GM18873 (cell line): Measurements from ENCODE around the gene ZCCHC7.
"Not testable (repeated sequence)": the region's sequence is repeated elsewhere in the genome, so short reads cannot be mapped to it uniquely, and the experiment has no call there.

Experiments
- ATAC-seq: cut with Tn5 transposase; IDR thresholded peaks from one replicate; pipeline ENCODE4 v1.9.1; 2021; ENCODE audit warnings: mild to moderate bottlenecking, moderate library complexity, moderate number of reproducible peaks; ENCODE audit not compliant: unreplicated experiment, low FRiP score

ZCCHC7 gene

DNA sequence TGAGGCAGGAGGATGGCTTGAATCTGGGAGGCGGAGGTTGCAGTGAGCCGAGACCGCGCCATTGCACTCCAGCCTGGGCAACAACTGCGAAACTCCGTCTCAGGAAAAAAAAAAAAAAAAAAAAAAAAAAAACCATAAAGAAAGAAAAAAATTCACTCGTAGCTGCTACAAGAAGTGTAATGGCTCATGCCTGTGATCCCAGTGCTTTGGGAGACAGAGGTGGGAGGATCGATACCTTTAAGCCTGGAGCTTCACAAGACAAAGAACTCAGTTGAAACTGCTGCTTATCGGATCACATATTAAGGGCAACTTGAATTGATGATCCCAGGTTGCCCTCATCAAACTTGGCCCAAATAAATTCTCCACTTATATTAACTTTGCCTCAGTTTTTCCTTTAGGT is 1.0 kb upstream of the ZCCHC7 start:
- no peak for ATAC-seq

DNA sequence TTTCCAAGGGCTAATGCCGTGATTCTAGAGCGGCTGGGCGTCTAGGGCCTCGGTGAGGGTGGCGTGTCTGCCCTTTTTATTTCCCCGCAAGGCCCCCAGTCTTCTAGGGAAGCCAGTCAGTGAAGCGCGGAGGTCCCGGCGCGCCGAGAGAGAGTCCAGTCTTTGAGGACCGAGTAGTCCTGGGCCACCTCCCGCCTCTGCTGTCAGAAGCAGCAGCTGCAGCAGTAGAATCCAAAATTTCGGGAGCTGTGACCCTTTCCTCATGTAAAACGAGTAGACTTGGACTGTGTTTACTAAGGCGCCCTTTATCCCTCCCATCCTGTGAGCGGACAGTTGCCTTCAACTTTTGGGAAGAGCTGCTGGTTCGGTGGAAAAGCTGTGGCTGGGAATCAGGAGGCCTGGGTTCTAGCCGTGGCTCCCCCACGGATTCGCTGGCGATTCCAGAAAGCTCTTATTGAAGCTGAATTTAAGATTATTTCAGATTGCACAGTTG is 515 bp downstream of the ZCCHC7 start:
- peak; percentile 16 for ATAC-seq

DNA sequence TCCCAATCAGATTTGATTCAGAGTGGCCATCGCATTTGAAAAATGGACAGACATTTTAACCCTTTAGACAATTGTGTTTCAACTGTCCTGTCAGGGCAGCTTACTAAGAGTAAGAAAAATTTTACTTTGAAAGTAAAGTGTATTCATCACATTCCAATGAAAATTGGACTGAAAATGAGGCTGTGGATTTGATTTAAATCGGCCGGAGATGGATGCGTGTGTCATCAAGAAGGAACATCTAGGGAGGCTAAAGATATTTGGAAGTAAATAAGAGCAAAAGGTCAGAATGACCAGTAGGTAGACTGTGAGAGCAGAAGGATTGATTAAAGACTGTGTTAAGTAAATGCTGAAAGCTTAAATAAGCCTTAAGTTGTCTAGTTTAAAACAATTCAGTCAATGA is 1.5 kb downstream of the ZCCHC7 start:
- no peak for ATAC-seq

DNA sequence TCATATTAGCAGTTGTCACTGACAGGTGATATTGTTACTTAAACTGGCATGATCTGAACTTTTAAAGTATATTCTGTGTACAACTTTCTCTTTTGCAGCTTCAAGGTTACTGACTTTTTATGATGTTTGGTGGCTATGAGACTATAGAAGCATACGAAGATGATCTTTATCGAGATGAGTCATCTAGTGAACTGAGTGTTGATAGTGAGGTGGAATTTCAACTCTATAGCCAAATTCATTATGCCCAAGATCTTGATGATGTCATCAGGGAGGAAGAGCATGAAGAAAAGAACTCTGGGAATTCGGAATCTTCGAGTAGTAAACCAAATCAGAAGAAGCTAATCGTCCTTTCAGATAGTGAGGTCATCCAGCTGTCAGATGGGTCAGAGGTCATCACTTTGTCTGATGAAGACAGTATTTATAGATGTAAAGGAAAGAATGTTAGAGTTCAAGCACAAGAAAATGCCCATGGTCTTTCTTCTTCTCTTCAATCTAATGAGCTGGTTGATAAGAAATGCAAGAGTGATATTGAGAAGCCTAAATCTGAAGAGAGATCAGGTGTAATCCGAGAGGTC is 5.9 kb downstream of the ZCCHC7 start:
- no peak for ATAC-seq

DNA sequence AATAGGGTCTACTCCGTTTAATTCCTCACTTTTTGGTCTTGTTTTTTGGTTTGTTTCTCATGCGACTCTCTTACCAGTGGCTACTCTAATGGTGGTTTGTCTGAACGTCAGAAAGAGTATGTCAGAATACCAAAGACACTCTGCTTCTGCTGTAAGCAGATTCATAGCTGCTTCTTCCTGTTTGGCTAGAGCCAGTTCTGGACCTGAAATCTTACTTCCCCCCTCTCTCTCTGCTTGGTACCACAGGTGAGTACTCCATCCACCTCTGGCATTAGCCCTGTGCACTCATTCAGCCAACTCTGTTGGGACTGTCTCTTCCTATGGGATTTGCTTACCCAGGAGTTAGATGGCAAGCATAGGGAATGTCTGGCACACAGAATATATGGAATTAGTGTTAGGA is 6.6 kb downstream of the ZCCHC7 start:
- no peak for ATAC-seq

DNA sequence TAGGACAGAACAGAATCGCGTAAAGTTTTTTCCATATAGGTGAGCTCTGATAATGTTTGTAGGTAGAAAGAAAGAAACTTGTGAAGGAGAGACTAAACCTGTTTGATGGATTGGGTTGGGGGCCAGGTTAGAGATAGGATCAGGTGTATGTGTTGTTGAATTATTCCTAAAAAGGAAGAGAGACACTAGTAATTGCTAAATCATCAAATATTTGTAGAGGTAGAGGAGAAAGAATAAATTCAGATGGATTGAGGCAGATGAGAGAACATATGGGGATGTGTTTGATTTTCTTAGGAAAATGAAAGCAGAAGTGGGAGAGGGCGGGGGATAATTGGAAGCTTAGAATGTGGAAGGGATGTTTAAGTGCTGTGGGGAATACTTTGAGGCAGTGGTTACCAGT is 7.7 kb downstream of the ZCCHC7 start:
- no peak for ATAC-seq

DNA sequence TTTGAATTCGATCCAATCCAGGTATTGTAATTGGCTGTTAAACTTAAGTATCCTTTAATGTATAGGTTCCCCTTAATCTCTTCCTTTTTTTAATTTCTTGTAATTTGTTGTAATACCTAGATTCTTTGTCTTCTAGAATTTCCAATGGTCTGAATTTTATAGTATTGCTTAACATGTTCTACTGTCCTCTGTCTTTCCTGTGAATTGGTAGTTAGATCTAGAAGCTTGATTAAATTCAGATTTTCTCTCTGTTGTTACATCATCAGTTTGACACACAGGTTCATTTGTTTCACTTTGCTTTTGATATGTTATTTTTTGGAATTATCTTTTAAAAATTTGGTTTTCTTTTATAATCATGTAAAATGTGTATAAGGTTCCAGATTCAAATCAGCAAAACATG is 13.8 kb downstream of the ZCCHC7 start:
- ATAC-seq: no peak

DNA sequence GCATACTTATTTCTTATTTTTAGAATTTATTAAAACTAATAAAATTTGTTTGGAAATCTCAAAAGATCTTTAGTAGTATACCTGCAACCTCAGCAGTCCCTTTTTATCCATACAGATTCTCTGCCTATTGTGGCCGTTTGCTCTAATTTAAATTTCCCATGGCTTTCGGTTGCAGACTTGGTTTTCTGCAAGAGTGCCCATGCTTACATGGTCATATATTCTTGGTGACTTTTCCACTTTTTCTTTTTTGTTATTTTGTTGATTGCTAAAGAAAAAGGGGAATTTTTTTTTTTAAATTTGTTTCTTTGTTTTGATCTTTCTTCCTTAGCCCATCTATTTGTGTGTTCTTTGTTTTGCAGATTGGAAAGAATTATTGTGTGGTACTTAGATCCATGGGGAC is 20.6 kb downstream of the ZCCHC7 start:
- no peak for ATAC-seq

DNA sequence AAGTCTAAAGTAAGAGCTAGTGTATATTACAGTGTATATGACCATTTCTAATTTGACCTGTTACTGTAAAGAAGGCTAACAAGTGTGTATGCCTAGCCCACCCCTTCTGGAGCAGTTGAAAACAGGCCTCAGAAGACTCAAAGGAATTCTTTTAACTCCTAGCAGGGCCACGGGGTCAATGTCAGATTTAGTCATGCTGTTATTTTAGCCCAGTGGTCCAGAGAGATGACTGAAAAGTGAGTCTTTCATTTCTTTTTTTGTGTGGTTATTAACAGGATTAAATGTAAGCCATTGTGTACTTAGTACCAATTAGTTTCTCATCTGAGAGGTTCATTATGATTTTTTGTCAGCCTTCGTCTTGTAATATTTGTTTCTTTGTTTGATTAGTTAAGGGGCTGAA is 24.4 kb downstream of the ZCCHC7 start:
- peak; percentile 47 for ATAC-seq

DNA sequence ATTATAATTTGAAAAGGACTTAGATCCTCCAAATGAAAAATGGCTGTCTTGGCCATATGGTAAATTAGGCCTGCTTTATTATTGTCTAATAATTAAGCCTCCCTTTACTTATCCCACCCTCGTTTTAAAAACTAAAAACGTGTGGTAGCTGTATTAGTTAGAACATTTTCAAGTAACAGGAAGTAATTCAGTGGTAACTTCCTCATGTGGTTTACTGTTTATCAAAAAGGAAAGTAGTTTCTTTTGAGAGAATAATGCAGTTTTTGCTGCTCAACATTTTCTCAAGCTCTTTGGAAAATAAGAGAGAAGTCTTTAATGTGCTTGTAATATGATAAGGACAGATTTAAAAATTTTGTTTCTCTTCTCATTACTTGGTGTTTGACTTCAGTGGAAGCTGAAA is 26.0 kb downstream of the ZCCHC7 start:
- ATAC-seq: no peak

DNA sequence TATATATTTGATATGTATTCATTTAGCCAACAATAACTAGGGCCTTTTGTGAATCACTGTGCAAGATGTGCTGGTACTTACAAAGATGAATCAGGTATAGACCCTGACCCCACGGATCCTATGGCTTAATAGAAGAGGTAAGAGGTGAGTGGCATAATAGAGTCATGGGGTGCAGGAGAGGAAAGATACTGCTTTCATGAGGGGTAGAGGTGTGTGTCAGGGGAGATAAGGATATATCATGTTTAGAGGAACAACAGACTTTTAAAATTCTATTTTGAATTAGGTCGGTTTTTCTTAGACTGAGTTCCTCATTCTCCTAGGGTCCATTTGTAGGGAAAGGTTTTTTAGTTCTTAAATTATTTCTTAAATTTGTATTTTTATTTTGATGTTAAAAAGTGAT is 27.8 kb downstream of the ZCCHC7 start:
- ATAC-seq: no peak

DNA sequence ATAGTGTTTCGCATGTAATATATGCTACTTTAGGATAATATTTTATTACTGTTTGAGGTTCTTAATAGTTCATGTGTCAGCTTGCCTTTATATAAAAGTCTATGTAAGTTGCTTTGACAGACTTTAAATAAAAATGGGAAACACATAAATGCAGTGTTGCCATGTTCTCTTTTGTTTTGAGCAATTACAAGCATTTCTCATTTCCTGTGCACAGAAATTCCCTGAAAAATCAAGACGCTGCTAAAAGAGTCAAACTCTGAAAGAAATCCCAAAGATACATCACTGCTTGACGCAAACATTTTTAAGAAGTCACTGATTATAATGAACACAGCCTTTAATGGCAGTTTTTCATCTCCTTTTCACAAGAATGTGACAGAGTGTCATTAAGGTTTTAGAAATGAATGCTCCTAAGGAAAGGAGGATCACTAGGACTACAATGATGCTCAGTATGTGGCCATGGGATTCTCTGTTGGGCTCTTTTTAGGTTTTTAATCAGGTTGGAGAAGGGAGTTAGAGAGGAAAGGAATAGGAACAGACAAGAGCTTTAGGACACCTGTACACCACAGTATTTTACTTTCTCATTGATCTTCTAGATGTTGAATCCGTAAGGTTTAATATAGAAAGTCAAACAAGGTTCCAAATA is 29.4 kb downstream of the ZCCHC7 start:
- no peak for ATAC-seq

DNA sequence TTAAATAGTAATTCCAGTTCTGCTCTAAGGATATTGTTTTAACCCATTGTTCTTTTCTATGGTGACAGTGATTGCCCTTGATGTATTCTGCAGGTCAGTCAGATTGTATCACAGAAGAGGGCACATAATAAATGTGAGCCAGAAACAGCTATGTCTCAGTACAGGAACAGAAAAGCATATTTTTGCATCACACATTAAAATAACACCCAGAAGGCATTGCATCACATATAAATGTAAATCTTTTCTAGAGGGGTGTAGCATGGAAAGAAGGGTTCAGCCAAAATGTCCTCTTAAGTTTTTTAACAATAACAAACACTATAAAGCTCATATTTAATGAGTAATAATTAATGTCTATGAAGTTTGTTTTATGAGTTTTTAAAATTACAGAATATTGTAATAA is 30.0 kb downstream of the ZCCHC7 start:
- no peak for ATAC-seq

DNA sequence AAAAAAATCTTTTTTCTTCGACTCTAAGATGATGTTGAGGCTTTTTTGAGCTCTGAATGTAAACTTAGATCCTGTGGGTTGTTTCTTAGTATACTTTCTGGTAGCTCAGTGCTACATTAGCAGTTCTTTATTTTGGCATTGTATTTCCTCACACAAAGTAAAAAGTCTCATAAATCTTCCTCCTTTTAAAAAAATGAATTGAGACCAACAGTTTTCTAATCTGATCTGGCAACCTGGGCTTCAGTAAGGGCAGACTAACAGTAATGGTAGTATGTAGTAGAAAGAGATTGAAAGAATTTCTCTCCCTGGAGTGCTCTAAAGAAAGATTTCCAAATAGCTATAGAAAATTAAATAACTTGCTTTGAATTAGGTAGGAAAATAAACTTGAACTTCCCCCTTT is 31.4 kb downstream of the ZCCHC7 start:
- no peak for ATAC-seq

DNA sequence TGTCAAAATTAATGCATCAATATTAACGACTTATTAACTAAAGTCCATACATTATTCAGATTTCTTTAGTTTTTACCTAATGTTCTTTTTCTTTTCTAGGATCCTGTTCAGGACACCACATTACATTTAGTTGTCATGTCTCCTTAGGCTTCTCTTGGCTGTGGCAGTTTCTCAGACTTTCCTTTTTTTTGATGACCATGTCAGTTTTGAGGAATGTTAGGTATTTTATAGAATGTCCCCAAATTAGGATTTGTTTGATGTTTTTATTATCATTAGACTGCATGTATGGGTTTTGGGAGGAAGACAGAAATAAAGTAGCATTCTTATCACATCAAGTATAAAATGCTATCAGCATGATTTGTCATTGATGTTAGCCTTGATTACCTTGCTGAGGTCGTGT is 32.0 kb downstream of the ZCCHC7 start:
- ATAC-seq: no peak

DNA sequence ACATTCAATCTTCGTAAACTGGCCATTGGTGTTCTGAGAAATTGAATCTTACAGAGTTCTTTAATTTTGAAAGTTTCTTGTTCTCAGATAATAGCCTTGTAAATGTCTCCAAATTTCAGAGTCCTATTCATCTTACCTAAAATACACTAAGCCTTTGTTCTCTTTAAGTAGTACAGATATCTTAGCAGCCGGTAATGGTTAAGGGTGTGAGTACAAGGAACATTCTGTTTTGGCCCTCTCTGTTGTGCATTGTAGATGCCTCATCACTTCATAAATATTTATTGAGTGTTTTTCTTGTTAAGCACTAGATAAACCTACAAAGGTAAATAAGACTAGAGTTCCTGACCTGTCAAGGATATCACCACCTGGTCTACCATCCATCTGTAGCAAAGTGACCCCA is 35.2 kb downstream of the ZCCHC7 start:
- ATAC-seq: no peak

DNA sequence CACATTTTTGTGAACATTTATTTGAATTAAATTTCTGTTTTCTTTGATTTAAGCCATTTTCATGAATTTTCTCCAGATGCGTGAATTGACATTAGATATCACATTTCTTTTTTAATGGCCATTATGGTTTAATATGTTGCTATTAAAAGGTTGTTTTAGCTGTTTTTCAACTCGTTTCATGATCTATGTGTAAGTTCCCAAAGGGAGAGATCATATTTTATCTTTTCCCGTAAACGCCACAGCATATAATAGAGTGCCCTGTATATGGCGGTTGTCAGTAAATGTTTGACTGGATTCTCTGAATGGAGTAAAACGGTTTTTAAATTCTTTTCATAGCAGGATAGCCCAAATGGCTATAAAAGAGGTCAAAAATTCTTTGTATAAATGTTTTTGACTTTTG is 35.8 kb downstream of the ZCCHC7 start:
- no peak for ATAC-seq

DNA sequence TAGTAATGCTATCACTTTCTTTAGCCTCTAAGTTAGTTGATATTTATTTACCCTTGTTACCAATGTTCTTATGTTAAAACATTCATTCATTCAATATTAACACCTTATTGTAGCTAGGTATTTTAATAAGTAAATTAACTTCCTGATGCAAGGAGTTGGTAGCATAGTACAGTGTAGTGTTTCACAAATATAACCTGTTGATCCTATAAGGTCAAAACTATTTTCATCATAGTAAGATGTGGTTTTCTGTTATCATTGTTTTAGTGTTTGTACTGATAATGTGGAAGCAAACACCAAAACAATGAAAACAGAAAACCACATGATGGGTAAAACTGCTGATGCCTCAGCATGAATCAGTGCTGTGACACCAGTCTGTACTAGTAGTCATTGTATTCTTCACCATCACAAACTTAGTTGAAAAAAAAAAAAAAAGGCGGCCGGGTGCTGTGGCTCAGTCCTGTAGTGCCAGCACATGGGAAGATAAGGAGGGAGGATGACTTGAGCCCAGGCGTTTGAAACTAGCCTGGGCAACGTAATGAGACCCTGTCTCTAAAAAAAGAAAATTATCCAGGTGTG is 36.5 kb downstream of the ZCCHC7 start:
- no peak for ATAC-seq

DNA sequence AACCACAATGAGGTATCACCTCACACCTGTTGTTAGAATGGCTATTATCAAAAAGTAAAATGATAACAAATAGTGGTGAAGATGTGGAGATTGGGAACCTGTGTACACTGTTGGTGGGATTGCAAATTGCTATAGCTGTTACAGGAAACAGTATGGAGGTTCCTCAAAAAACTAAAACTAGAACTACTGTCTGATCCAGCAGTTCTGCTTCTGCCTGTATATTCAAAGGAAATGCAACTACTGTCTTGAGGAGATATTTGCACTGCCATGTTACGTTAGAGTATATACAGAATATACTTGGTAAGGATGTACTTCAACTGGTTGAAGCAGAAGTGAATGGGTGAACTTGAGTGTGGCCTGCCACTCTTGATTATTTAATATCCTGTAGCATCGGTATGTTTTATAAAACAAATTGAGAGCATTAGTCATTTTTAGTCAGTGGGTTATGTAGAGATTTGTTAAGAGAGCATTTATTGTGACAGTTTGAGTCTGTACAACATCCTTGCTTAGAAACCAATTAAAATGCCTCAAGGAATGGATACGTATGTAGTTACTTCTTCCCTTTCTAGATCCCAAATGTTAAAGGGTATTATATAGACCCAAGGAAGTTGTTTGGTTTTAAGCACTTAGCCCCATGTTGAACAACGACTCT is 37.5 kb downstream of the ZCCHC7 start:
- ATAC-seq: no peak

DNA sequence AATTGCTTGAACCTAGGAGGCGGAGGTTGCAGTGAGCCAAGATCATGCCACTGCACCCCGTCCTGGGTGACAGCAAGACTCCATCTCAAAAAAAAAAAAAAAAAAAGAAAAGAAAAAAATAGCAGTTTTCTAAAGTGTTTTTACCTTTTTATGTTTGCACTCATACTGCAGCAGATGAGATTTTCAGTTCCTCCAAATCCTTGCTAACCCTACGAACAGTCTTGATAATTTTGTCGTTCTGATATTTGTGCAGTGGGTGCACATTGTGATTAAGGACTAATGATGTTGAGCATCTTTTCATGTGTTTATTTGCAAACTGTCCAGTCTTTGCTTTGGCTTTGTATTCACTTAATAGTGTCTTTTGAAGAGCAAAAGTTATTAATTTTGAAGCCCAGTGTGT is 42.9 kb downstream of the ZCCHC7 start:
- no peak for ATAC-seq

DNA sequence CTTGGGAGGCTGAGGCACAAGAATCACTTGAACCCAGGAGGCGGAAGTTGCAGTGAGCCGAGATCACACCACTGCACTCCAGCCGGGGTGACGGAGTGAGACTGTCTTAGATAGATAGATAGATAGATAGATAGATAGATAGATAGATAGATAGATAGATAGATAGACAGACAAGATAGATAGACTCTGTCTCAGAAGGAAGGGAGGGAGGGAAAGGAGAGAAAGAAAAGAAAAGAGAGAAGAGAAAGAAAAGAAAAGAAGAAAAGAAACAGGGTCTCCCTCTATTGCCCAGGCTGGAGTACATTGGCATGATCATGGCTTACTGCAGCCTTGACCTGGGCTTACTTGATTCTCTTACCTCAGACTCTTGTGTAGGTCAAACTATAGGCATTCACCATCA is 44.0 kb downstream of the ZCCHC7 start:
- not testable (repeated sequence) for ATAC-seq

DNA sequence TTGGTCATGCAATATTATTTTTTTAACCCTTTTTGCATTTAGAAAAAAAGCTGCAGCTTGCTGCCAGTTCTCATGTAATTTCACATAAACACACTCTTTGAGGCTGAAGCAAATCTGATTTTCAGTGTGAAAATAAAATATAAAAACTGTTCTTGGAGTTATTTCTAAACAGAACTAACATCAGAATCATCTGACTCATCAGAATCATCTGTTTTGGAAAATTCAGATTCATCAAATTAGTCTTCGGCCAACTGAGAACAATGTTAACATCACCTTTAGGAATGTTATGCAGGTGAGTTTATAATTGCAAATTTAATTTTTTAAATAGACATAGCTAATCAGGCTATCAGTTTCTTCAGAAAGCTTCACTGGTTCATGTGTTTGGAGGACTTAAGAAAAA is 45.3 kb downstream of the ZCCHC7 start:
- no peak for ATAC-seq
